B cell (primary cell): Measurements from ENCODE around the gene KLHL22. TPM values are rescaled to one million over a fixed set of nuclear protein-coding genes. Genes with fewer than 3 reads are reported as not detected.

ENCODE experiments used
- ATAC-seq: fragments of 200-7000 bp; cut with Tn5 transposase; one replicate; pipeline ENCODE4 v1.10.0; 2021; ENCODE audit warnings: low read depth, mild to moderate bottlenecking, moderate number of reproducible peaks, moderate library complexity
- CTCF ChIA-PET: fragments of 350-600 bp; sonication (Branson Sonifier 250); formaldehyde crosslinking; loops from one replicate; lab custom pipeline; 2021; ENCODE audit warnings: antibody characterized with exemption, inconsistent platforms; lab: Charles Lee
- POLR2A ChIA-PET: fragments of 350-600 bp; sonication (Branson Sonifier 250); formaldehyde crosslinking; loops from one replicate; lab custom pipeline; 2021; ENCODE audit warnings: antibody characterized with exemption; lab: Charles Lee
- DNase-seq: peaks from one replicate; pipeline ENCODE4 v3.0.0; 2013
- H2AFZ ChIP-seq: 2 replicates; pipeline ENCODE4 v1.6.1; 2012; ENCODE audit warnings: mild to moderate bottlenecking, low read depth, low read length; ENCODE audit not compliant: insufficient read depth, poor library complexity, severe bottlenecking
- H3K27ac ChIP-seq, 2 donors: 1 replicate in 1 of 2; 2 replicates in 1 of 2; pipeline ENCODE4 v1.5.1; 2012 to 2013; ENCODE audit warnings: low read length in 2 of 2, mild to moderate bottlenecking in 2 of 2, moderate library complexity in 1 of 2
- H3K27me3 ChIP-seq, 4 experiments: fragments of 200-600 bp in 1 of 4; sonication (generic) in 1 of 4; replicated peaks in 1 of 4; 1 replicate in 2 of 4; 2 replicates in 2 of 4; pipeline versions ENCODE4 v1.6.1 to v1.7.0; 2013 to 2016; ENCODE audit warnings: low read length in 3 of 4, mild to moderate bottlenecking in 2 of 4, mixed read lengths in 1 of 4, moderate library complexity in 1 of 4; ENCODE audit not compliant: insufficient read depth in 4 of 4, control insufficient read depth in 3 of 4; ENCODE audit errors: control extremely low read depth in 1 of 4
- H3K36me3 ChIP-seq, 2 experiments: replicated peaks in 1 of 2; 1 replicate in 1 of 2; 2 replicates in 1 of 2; pipeline versions ENCODE4 v1.6.1 to v1.7.1; 2013; ENCODE audit warnings: low read length in 1 of 2; ENCODE audit not compliant: insufficient read depth in 2 of 2, control insufficient read depth in 1 of 2; ENCODE audit errors: control extremely low read depth in 1 of 2, extremely low read depth in 1 of 2
- H3K4me1 ChIP-seq, 2 donors: fragments of 200-600 bp in 1 of 2; sonication (generic) in 1 of 2; 1 replicate in 1 of 2; 2 replicates in 1 of 2; pipeline versions ENCODE4 v1.5.1 to v1.6.1; 2013 to 2017; ENCODE audit warnings: low read length in 2 of 2; ENCODE audit not compliant: control insufficient read depth in 2 of 2, insufficient read depth in 2 of 2
- H3K4me2 ChIP-seq: replicated peaks from 2 replicates; pipeline ENCODE3; 2012; ENCODE audit warnings: mild to moderate bottlenecking, low read depth, low read length; ENCODE audit not compliant: poor library complexity, severe bottlenecking
- H3K4me3 ChIP-seq, 5 experiments: fragments of 200-600 bp in 1 of 5; sonication (generic) in 1 of 5; 1 replicate in 3 of 5; 2 replicates in 2 of 5; pipeline versions ENCODE4 v1.5.1 to v1.7.0; 2011 to 2016; ENCODE audit warnings: low read length in 4 of 5, mild to moderate bottlenecking in 4 of 5, low read depth in 2 of 5, control low read depth in 1 of 5, moderate library complexity in 1 of 5; ENCODE audit not compliant: insufficient read depth in 1 of 5; ENCODE audit errors: control extremely low read depth in 1 of 5, extremely low read depth in 1 of 5
- H3K79me2 ChIP-seq: fragments of 200-600 bp; sonication (generic); one replicate; pipeline ENCODE4 v1.6.0; 2016; ENCODE audit warnings: low read length; ENCODE audit not compliant: control insufficient read depth, insufficient read depth
- H3K9ac ChIP-seq: fragments of 200-600 bp; sonication (generic); 2 replicates; pipeline ENCODE4 v1.6.1; 2017; ENCODE audit warnings: mild to moderate bottlenecking, low read length, moderate library complexity
- H3K9me3 ChIP-seq, 3 donors: one replicate each; pipeline versions ENCODE4 v1.6.1 to v1.7.1; 2013; ENCODE audit warnings: low read length in 2 of 3; ENCODE audit not compliant: control insufficient read depth in 2 of 3, insufficient read depth in 1 of 3; ENCODE audit errors: control extremely low read depth in 1 of 3
- H4K20me1 ChIP-seq: 2 replicates; pipeline ENCODE4 v1.6.0; 2012; ENCODE audit warnings: mild to moderate bottlenecking, low read length; ENCODE audit not compliant: insufficient read depth, control insufficient read depth, poor library complexity, severe bottlenecking
- H3K27ac Mint-ChIP-seq: one replicate; pipeline ENCODE4 v1.8.0; 2021; ENCODE audit warnings: mixed read lengths
- H3K27me3 Mint-ChIP-seq: one replicate; pipeline ENCODE4 v1.8.0; 2021; ENCODE audit warnings: mixed read lengths
- H3K4me1 Mint-ChIP-seq: one replicate; pipeline ENCODE4 v1.8.0; 2021; ENCODE audit warnings: mixed read lengths
- H3K4me3 Mint-ChIP-seq: one replicate; pipeline ENCODE4 v1.8.0; 2021; ENCODE audit warnings: mixed read lengths
- H3K9me3 Mint-ChIP-seq: one replicate; pipeline ENCODE4 v1.8.0; 2022; ENCODE audit warnings: mixed read lengths; ENCODE audit not compliant: insufficient read depth
- EZH2 ChIP-seq: IDR thresholded peaks from 2 replicates; pipeline ENCODE4 v1.6.1; 2012; ENCODE audit warnings: borderline replicate concordance, low read depth, mild to moderate bottlenecking, moderate library complexity, low read length; ENCODE audit not compliant: insufficient read depth, poor library complexity, severe bottlenecking
- WGBS: methylation state at CpG from one replicate; pipeline ENCODE4 v1.1.5; 2013; ENCODE audit warnings: missing lambda C conversion rate; ENCODE audit not compliant: insufficient coverage; 5-methylcytosine and 5-hydroxymethylcytosine counted together
- intact Hi-C: fragments of 100-400 bp; cut with micrococcal nuclease; formaldehyde crosslinking; loops from one replicate; pipeline ENCODE4 v1.10.0; 2022
- polyA plus RNA-seq: library from polyadenylated mRNA; depleted of rRNA; stranded (reverse); fragments of >200 nt; gene quantifications from 2 replicates; pipeline ENCODE4 v1.2.3, GENCODE V29; 2012
- total RNA-seq, 2 donors: library from RNA; stranded (reverse); fragments of 120-200 nt in 1 of 2; gene quantifications; 1 replicate in 1 of 2; 2 replicates in 1 of 2; pipeline versions ENCODE4 v1.2.3 to v1.2.4, GENCODE V29; 2013 to 2022
- TF ChIP-seq, protein P1 (sequence below): fragments of 200-600 bp; IDR thresholded peaks from one replicate; pipeline ENCODE4 v1.8.0; 2022; ENCODE audit warnings: antibody characterized with exemption, mild to moderate bottlenecking

The KLHL22 gene
- total and polyA plus RNA-seq, 2 donors (not counting 1 experiment from before 2014, with no cell fraction given), result 37.0 to 45.6 TPM

DNA sequence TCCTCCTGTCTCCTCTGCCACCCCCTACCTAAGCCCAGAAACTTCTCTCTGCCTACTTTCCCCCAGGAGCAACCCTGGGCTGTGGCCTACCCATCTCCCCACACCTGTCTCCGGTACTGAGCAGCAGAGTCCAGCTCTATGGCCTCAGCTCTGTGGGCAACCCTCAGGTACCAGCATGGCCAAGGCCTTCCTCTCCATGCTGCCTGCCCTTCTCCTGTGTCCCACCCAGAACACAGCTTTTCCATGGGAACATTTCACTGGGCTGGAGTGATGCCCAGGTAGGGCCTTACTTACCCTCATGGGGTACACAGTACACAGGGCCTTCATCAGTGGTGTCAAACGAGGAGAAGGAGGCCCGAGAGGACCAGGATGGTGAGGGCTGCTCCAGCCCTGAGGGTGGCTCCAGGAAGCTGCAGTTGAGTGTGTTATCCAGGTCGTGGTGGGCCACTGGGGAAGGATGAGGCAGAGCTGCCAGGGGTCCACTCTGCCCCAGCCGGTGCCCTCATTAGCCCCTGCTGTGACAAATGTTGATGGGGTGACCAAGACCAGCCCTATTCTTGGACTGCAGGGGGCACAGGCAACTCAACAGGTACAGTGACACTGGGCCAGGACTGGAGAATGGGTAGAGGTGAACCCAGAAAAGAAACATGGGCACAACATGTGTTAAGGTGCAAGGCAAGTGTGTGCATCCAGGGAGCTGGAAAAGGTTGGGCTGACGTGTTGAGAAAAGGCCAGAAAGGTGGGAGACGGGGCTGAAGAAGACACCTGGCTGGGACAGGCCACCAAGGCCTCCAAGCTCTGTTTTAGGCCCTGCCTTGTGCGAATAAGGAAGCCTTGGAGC is 68.3 kb downstream of the KLHL22 start:
- 94% methylated on average over 8 of the region's 8 CpGs for WGBS
- Mint-ChIP-seq H3K4me3 (peak overlapping the region; percentile 53), H3K27me3 (peaks cover 41% of the 10 kb centered on the region), H3K9me3 (no peaks in the 10 kb centered on the region), H3K4me1 (peaks cover 31% of the 10 kb centered on the region), H3K27ac (no peak overlapping the region)
- Histone ChIP-seq H3K9ac (no peak overlapping the region), H3K27me3 (peaks cover 0 to 77% (median 31%) of the 10 kb centered on the region in 4 experiments), H3K9me3 (peaks cover 0 to 30% (median 0%) of the 10 kb centered on the region in 3 donors), H2AFZ (no peak overlapping the region), H3K36me3 (no peaks in the 10 kb centered on the region), H3K79me2 (no peaks in the 10 kb centered on the region), H3K4me2 (no peak overlapping the region), H4K20me1 (peaks cover 12% of the 10 kb centered on the region), H3K4me3 (no peak overlapping the region), H3K4me1 (peaks cover 38 to 52% of the 10 kb centered on the region in 2 donors), H3K27ac (no peak overlapping the region)
- TF ChIP-seq, protein P1, sequence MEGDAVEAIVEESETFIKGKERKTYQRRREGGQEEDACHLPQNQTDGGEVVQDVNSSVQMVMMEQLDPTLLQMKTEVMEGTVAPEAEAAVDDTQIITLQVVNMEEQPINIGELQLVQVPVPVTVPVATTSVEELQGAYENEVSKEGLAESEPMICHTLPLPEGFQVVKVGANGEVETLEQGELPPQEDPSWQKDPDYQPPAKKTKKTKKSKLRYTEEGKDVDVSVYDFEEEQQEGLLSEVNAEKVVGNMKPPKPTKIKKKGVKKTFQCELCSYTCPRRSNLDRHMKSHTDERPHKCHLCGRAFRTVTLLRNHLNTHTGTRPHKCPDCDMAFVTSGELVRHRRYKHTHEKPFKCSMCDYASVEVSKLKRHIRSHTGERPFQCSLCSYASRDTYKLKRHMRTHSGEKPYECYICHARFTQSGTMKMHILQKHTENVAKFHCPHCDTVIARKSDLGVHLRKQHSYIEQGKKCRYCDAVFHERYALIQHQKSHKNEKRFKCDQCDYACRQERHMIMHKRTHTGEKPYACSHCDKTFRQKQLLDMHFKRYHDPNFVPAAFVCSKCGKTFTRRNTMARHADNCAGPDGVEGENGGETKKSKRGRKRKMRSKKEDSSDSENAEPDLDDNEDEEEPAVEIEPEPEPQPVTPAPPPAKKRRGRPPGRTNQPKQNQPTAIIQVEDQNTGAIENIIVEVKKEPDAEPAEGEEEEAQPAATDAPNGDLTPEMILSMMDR, result no peak
- TF ChIP-seq EZH2, result no peak
- CTCF ChIA-PET, result interaction anchor here (1.1 to 2.4 kb wide), 2 partner anchors 9 to 29 kb away, joined by 3 to 14 read pairs; no protein-coding TSS in a partner anchor
- intact Hi-C loops, result no loop called here
- DNase-seq (no peak), ATAC-seq (no peak)
- POLR2A ChIA-PET, result no interaction called here

DNA sequence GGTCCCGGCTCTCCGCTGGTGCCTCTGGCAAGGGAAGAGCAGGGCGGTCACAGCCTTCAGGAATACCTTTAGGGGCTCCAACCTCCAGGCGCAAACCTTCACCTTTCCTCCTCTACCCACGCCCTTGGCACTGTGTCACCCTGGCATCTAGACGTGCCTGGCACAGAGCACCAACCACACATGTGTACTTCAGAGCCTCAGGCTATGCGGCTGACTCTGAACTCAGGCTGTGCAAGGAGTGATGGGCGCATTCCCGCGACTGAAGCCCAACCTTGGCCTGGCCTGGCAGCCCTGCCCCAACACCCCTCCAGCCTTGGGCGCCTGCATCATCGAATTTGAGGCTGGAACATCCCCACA is 69.4 kb downstream of the KLHL22 start:
- peaks cover 26% of the 10 kb centered on the region for H3K4me1 Mint-ChIP-seq
- WGBS, result 90% methylated on average over 12 of the region's 12 CpGs

More for the DNA sequence above, 69.4 kb downstream of the KLHL22 start:
- H3K27me3 ChIP-seq, result peaks cover 0 to 66% (median 25%) of the 10 kb centered on the region in 4 experiments
- no peak overlapping the region for H3K27ac ChIP-seq
- intact Hi-C loops, result no loop called here
- Mint-ChIP-seq H3K27ac (no peak overlapping the region), H3K27me3 (peaks cover 36% of the 10 kb centered on the region), H3K4me3 (peak overlapping the region; percentile 45), H3K9me3 (no peaks in the 10 kb centered on the region)
- ChIA-PET CTCF (interaction anchor here (2.4 kb wide), 1 partner anchor 8 kb away, joined by 14 read pairs; no protein-coding TSS in a partner anchor), POLR2A (interaction anchor here (0.9 kb wide), 1 partner anchor 19 kb away, joined by 3 read pairs; no protein-coding TSS in a partner anchor)
- H3K4me2 ChIP-seq, result peak overlapping the region; percentile 70
- H4K20me1 ChIP-seq, result peaks cover 12% of the 10 kb centered on the region
- no peak overlapping the region for H2AFZ ChIP-seq
- DNase-seq (no peak), ATAC-seq (no peak)
- H3K9ac ChIP-seq, result peak overlapping the region; percentile 39
- H3K4me3 ChIP-seq, result no peak overlapping the region
- no peaks in the 10 kb centered on the region for H3K79me2 ChIP-seq
- peaks cover 0 to 19% (median 0%) of the 10 kb centered on the region in 3 donors for H3K9me3 ChIP-seq
- no peaks in the 10 kb centered on the region for H3K36me3 ChIP-seq
- H3K4me1 ChIP-seq, result peaks cover 30 to 41% of the 10 kb centered on the region in 2 donors
- TF ChIP-seq, protein P1, result no peak
- TF ChIP-seq EZH2, result peak; percentile 8
